ENCODE measurements around the gene CCNE1. TPM values are rescaled to one million over a fixed set of nuclear protein-coding genes. Genes with fewer than 3 reads are reported as not detected.

Gene CCNE1
- total and polyA plus RNA-seq, 9 of the 15 experiments (the other 6 are each of a cell fraction or from before 2014, with no cell fraction given), result 6.2 to 41.0 (median 31.6) TPM

DNA sequence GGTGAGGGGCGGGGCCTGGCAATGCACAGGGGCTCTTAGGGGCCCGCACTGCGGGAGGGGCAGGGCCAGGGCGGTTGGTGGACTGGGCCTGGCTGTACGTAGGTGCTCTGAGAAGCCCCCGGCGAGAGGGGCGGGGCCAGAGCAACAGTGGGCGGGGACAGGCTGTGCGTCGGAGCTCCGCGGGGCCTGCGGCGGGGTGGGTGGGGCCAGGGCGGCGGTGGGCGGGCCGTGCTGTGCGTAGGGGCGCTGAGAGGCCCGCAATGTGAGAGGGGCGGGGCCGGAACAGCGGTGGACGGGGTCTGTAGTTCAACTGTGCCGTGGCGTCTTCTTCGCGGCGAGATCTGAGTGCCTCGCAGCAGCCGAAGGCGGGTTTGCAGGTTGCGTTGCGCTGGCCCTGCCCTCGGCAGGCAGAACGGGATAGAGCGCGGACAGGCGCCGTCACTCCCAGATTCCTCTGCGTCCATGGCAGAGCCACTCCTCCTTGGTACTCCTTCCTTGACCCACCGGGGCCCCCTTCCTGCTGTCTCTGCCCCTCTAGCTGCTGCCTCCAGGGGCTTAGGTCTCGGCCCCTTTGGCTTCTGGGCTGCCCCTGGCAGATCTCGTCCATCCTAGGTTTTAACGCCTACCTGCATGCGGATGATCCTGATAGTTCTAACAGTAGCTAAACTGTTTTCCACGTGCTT lies 33.2 kb downstream of the CCNE1 start (continued):
- no peak; the same call in 1 of the 2 replicates for TF ChIP-seq MYC (IDR thresholded peaks at IDR 0.05; ENCODE audit: low read depth, low read length)
- TF ChIP-seq MYC (CRISPR knock-in tag; IDR thresholded peaks at IDR 0.05; ENCODE audit: borderline replicate concordance, low read depth), result 0 out of 2 replicates have a peak, but pooled peaks have one; percentile 65
- no peak for TF ChIP-seq HNRNPK (IDR thresholded peaks at IDR 0.05; ENCODE audit: low read depth, low read length, poor library complexity, severe bottlenecking)
- TF ChIP-seq CCNT2 (IDR thresholded peaks at IDR 0.05; ENCODE audit: borderline replicate concordance, extremely low read depth, insufficient read length, low read depth, low read length), result peak; percentile 49
- TF ChIP-seq TSC22D4 (tag; IDR thresholded peaks at IDR 0.05), result no peak
- TF ChIP-seq CHD1 (IDR thresholded peaks at IDR 0.05; ENCODE audit: low read length), result peak; percentile 47
- no peak for TF ChIP-seq SIRT6 (IDR thresholded peaks at IDR 0.05; ENCODE audit: low read depth, low read length)
- no peak for TF ChIP-seq EP300 (IDR thresholded peaks at IDR 0.05; ENCODE audit: low read length)
- no peak for TF ChIP-seq KLF6 (CRISPR knock-in tag; IDR thresholded peaks at IDR 0.05; ENCODE audit: borderline replicate concordance)
- TF ChIP-seq, protein P1, sequence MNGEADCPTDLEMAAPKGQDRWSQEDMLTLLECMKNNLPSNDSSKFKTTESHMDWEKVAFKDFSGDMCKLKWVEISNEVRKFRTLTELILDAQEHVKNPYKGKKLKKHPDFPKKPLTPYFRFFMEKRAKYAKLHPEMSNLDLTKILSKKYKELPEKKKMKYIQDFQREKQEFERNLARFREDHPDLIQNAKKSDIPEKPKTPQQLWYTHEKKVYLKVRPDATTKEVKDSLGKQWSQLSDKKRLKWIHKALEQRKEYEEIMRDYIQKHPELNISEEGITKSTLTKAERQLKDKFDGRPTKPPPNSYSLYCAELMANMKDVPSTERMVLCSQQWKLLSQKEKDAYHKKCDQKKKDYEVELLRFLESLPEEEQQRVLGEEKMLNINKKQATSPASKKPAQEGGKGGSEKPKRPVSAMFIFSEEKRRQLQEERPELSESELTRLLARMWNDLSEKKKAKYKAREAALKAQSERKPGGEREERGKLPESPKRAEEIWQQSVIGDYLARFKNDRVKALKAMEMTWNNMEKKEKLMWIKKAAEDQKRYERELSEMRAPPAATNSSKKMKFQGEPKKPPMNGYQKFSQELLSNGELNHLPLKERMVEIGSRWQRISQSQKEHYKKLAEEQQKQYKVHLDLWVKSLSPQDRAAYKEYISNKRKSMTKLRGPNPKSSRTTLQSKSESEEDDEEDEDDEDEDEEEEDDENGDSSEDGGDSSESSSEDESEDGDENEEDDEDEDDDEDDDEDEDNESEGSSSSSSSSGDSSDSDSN (IDR thresholded peaks at IDR 0.05; ENCODE audit: borderline replicate concordance in 1 of 2, low read depth in 2 of 2, low read length in 2 of 2), result 0 out of 4 replicates have a peak, but pooled peaks of 1 of the 2 experiments have one; percentile 34
- TF ChIP-seq, protein P2, sequence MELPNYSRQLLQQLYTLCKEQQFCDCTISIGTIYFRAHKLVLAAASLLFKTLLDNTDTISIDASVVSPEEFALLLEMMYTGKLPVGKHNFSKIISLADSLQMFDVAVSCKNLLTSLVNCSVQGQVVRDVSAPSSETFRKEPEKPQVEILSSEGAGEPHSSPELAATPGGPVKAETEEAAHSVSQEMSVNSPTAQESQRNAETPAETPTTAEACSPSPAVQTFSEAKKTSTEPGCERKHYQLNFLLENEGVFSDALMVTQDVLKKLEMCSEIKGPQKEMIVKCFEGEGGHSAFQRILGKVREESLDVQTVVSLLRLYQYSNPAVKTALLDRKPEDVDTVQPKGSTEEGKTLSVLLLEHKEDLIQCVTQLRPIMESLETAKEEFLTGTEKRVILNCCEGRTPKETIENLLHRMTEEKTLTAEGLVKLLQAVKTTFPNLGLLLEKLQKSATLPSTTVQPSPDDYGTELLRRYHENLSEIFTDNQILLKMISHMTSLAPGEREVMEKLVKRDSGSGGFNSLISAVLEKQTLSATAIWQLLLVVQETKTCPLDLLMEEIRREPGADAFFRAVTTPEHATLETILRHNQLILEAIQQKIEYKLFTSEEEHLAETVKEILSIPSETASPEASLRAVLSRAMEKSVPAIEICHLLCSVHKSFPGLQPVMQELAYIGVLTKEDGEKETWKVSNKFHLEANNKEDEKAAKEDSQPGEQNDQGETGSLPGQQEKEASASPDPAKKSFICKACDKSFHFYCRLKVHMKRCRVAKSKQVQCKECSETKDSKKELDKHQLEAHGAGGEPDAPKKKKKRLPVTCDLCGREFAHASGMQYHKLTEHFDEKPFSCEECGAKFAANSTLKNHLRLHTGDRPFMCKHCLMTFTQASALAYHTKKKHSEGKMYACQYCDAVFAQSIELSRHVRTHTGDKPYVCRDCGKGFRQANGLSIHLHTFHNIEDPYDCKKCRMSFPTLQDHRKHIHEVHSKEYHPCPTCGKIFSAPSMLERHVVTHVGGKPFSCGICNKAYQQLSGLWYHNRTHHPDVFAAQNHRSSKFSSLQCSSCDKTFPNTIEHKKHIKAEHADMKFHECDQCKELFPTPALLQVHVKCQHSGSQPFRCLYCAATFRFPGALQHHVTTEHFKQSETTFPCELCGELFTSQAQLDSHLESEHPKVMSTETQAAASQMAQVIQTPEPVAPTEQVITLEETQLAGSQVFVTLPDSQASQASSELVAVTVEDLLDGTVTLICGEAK (IDR thresholded peaks at IDR 0.05), result peak; percentile 45; the same call in 1 of the 2 replicates
- TF ChIP-seq, protein P2 (CRISPR knock-in tag; IDR thresholded peaks at IDR 0.05), result no peak
- TF ChIP-seq NCOR1 (IDR thresholded peaks at IDR 0.05), result no peak
- TF ChIP-seq, protein P3, sequence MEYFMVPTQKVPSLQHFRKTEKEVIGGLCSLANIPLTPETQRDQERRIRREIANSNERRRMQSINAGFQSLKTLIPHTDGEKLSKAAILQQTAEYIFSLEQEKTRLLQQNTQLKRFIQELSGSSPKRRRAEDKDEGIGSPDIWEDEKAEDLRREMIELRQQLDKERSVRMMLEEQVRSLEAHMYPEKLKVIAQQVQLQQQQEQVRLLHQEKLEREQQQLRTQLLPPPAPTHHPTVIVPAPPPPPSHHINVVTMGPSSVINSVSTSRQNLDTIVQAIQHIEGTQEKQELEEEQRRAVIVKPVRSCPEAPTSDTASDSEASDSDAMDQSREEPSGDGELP (CRISPR knock-in tag; IDR thresholded peaks at IDR 0.05; ENCODE audit: borderline replicate concordance), result 0 out of 2 replicates have a peak, but pooled peaks have one; percentile 32
- TF ChIP-seq PHF20 (IDR thresholded peaks at IDR 0.05; ENCODE audit: partially characterized antibody), result no peak
